ENCODE results near the gene HIP1R. TPM values are rescaled to one million over a fixed set of nuclear protein-coding genes. Genes with fewer than 3 reads are reported as not detected.

Gene HIP1R
- total RNA-seq, 6 donors from 2014 or later: 34.2 to 137 (median 46.9) TPM

DNA sequence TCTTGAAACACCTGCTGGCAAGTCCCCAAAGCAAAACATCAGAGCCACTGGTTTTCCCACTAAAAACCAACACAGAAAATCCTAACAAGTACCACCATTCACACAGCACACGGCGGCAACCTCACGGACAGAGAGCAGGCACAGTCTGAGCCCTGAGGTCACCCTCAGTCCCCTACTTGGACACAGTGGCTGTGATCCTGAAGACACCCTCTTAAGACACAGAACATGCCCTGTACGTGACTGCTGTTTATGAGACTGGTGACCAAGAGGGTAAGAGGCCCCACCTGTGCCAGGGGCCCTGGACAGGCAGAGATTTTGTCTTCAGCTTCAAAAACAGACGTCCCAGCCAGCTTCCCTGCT is 29.6 kb downstream of the HIP1R start:
- DNase-seq: no peak
- no peak for ATAC-seq (ENCODE audit: low FRiP score in 2 of 2)
- Histone ChIP-seq H3K9me3 (no peaks in the 10 kb centered on the region), H3K27ac (peak overlapping the region in 2 of 4 donors; percentile 12 to 42), H3K4me1 (peaks cover 31 to 54% (median 44%) of the 10 kb centered on the region in 4 donors), H3K4me3 (no peak overlapping the region), H3K27me3 (no peaks in the 10 kb centered on the region), H3K36me3 (peaks cover 12 to 77% (median 56%) of the 10 kb centered on the region in 4 donors)
- WGBS, 2 donors: 69 to 88% methylated on average over 1 to 5 of the region's 5 CpGs
- TF ChIP-seq, protein P1, sequence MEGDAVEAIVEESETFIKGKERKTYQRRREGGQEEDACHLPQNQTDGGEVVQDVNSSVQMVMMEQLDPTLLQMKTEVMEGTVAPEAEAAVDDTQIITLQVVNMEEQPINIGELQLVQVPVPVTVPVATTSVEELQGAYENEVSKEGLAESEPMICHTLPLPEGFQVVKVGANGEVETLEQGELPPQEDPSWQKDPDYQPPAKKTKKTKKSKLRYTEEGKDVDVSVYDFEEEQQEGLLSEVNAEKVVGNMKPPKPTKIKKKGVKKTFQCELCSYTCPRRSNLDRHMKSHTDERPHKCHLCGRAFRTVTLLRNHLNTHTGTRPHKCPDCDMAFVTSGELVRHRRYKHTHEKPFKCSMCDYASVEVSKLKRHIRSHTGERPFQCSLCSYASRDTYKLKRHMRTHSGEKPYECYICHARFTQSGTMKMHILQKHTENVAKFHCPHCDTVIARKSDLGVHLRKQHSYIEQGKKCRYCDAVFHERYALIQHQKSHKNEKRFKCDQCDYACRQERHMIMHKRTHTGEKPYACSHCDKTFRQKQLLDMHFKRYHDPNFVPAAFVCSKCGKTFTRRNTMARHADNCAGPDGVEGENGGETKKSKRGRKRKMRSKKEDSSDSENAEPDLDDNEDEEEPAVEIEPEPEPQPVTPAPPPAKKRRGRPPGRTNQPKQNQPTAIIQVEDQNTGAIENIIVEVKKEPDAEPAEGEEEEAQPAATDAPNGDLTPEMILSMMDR (IDR thresholded peaks at IDR 0.05): no peak
- TF ChIP-seq POLR2AphosphoS5 (IDR thresholded peaks at IDR 0.05) (no peak), POLR2A (IDR thresholded peaks at IDR 0.05) (no peak), EP300 (IDR thresholded peaks at IDR 0.05) (no peak)

DNA sequence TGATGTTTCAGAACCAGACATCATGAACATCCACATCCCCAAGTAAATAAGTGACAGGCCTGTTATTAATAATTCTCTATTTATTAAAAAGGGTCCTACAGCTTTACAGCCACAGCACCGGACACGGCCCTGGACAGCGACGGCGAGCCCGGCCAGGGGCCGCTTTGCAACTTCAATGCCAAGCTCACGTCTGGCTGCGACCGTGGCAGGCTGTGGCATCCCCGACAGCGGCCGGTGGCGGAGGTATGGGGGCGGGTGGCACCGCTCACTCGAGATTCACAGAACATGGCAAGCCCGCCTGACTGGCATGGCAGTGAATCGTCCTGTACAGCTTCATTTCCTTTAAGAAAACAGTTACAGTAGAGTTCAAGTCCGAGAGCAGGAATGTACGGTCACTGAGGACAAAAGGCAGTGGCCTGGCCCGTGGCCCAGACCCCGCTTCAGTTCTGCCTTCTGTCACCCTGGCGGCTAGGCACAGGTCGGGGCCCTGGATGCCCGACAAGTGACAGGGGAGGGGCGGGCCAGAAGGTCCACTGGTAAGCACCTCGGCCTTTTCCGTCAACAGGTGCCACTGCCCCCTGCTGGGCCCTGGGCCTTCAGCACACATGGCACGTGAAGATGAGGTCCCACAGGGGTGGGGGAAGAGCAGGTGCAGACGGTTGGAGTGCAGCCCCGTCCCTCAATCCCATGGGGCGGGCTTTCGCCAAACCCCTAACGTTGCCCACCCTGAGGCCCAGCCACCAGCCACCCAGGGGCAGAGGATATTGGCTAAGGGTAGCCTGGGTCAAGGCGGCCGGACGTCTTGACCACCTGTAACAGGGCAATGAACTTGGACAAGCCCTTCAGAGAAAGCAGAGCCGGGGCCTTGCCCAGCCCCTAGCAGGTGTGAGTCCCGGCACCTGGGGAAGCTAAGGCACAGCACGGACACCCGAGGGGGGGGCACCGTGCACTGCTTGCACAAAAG is 30.3 kb downstream of the HIP1R start:
- Histone ChIP-seq H3K4me3 (no peak overlapping the region), H3K27me3 (no peaks in the 10 kb centered on the region), H3K27ac (peak overlapping the region in 2 of 4 donors; percentile 12 to 42), H3K9me3 (no peaks in the 10 kb centered on the region), H3K4me1 (peaks cover 34 to 54% (median 45%) of the 10 kb centered on the region in 4 donors), H3K36me3 (peaks cover 12 to 80% (median 60%) of the 10 kb centered on the region in 4 donors)
- ATAC-seq (ENCODE audit: low FRiP score in 2 of 2): peak in 1 of 2 donors; percentile 4
- peak; percentile 63 to 86 for DNase-seq
- 76 to 81% methylated on average over 34 to 41 of the region's 43 CpGs for WGBS, 2 donors
- TF ChIP-seq, protein P1 (IDR thresholded peaks at IDR 0.05): peak; percentile 15 to 58 (median 28)
- no peak for TF ChIP-seq POLR2A (IDR thresholded peaks at IDR 0.05)

DNA sequence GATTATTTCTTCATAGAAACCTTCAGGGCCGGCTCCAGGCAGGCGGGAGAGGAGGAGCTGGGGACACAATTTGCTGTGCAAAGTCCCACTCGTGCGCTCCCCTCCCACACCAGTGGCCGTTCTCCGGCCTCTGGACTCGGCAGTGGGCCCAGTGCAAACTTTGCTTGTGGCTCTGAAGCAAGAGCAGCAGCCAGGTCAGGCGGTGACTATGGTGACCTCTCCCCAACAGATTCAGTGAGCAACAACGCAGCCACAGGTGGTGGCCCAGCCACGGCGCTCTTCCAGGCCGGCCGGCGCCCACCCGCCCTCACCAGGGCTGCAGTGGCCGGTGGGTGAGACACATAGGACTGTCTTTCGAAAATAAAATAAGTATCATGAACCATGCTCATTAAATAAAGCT is 31.1 kb downstream of the HIP1R start:
- no peak for ATAC-seq (ENCODE audit: low FRiP score in 2 of 2)
- Histone ChIP-seq H3K4me1 (peaks cover 43 to 62% (median 51%) of the 10 kb centered on the region in 4 donors), H3K27me3 (no peaks in the 10 kb centered on the region), H3K36me3 (peaks cover 12 to 75% (median 57%) of the 10 kb centered on the region in 4 donors), H3K27ac (no peak overlapping the region), H3K4me3 (no peak overlapping the region), H3K9me3 (no peaks in the 10 kb centered on the region)
- no peak for DNase-seq
- 94 to 97% methylated on average over 16 to 17 of the region's 17 CpGs for WGBS, 2 donors
- TF ChIP-seq POLR2AphosphoS5 (IDR thresholded peaks at IDR 0.05): no peak
- no peak for TF ChIP-seq EP300 (IDR thresholded peaks at IDR 0.05)
- no peak for TF ChIP-seq POLR2A (IDR thresholded peaks at IDR 0.05)
- TF ChIP-seq, protein P1 (IDR thresholded peaks at IDR 0.05): no peak

DNA sequence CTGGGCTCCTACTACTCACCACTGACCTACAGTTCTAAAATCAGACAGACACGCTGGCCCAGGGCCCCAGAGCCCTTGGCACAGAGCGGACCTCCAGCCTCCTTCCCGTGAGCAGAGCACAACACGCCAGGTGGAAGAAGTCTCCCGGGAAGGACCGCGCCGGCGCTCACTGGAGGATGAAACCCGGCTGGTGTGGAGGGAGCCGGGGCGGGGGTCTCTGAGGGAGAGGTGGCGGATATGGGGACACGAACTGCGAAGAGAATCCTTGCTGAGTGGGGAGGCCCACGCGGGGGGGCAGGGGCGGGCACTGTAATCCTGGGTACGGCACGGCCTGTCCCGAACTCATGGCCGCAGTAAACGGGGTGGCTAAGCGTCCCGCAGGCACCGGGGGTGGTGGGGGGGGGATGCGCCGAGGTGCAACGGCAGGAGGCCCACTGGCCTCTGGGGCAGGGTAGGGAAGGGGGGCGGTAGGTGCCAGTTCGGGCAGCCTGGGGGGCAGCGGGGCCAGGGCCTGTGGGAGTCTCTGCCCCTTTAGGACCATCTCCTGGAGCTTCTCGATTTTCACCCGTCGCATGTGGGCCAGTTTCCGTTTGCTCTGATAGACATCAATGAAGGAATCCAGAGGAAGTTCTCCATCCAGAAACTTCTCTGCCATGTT is 31.8 kb downstream of the HIP1R start:
- Histone ChIP-seq H3K4me1 (peaks cover 48 to 68% (median 55%) of the 10 kb centered on the region in 4 donors), H3K27me3 (no peaks in the 10 kb centered on the region), H3K27ac (peak overlapping the region; percentile 47 to 78 (median 70)), H3K4me3 (no peak overlapping the region), H3K9me3 (no peaks in the 10 kb centered on the region), H3K36me3 (peaks cover 12 to 68% (median 56%) of the 10 kb centered on the region in 4 donors)
- TF ChIP-seq, protein P1 (IDR thresholded peaks at IDR 0.05): no peak
- no peak for TF ChIP-seq POLR2A (IDR thresholded peaks at IDR 0.05)
- WGBS, 2 donors: 93 to 98% methylated on average over 18 to 36 of the region's 36 CpGs
- peak in 1 of 2 donors; percentile 80 for DNase-seq
- ATAC-seq (ENCODE audit: low FRiP score in 2 of 2): no peak

All from upper lobe of left lung (tissue), 6 donors.